ENCODE measurements around the gene FRMD1.

DNA sequence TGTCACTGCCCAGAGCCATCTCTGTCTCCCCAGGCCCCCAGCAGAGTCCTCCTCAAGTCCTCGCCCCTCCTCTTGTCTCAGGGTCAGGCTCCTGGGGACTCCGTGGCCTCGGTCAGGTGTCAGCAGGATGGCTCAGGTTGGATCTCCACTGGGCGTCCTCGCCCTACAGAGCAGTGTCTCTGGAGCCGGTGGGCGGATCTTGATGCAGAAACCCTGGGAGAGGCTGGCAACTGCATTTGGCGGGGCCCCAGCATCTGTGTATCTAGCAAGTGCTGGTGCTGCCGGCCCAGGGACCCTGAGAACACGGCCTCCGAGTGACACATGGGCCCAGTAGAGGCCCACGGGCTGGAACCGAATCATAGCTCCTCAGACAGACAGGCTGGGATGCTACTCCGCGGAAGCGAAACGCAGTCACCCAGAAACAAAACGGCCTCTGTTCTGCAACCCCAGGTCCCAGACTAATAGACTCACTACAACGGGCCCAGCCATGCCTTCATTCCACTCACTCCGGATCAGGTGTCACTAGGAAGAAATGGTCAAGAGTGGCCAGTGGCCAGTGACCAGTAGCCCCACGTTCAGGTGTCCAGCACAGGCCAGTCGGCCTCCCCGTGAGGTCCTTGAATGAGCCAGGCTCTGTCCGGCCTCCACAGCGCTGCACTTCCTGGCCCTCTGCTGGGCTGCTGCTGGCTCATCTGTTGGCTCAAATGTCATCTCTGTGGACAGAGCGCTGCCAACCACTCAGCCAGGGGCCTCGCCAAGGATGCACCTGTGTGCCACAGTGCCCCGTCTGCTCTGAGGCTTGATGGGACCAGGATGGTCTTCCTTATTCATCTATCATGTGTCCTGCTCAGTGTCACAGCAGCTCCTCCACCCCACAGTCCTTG lies 12.6 kb upstream of the FRMD1 start:
- TF ChIP-seq JUN (IDR thresholded peaks at IDR 0.05; ENCODE audit: borderline replicate concordance, insufficient read depth, insufficient read length, low read depth) (no peak), POLR2A (IDR thresholded peaks at IDR 0.05; ENCODE audit: low read depth, low read length) (no peak), EZH2 (IDR thresholded peaks at IDR 0.05; ENCODE audit: borderline replicate concordance, low read depth, low read length, severe bottlenecking) (no peak), POLR2AphosphoS5 (IDR thresholded peaks at IDR 0.05; ENCODE audit: insufficient read depth, low read depth, low read length) (no peak)
- TF ChIP-seq, protein P1, sequence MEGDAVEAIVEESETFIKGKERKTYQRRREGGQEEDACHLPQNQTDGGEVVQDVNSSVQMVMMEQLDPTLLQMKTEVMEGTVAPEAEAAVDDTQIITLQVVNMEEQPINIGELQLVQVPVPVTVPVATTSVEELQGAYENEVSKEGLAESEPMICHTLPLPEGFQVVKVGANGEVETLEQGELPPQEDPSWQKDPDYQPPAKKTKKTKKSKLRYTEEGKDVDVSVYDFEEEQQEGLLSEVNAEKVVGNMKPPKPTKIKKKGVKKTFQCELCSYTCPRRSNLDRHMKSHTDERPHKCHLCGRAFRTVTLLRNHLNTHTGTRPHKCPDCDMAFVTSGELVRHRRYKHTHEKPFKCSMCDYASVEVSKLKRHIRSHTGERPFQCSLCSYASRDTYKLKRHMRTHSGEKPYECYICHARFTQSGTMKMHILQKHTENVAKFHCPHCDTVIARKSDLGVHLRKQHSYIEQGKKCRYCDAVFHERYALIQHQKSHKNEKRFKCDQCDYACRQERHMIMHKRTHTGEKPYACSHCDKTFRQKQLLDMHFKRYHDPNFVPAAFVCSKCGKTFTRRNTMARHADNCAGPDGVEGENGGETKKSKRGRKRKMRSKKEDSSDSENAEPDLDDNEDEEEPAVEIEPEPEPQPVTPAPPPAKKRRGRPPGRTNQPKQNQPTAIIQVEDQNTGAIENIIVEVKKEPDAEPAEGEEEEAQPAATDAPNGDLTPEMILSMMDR (IDR thresholded peaks at IDR 0.05; ENCODE audit: extremely low read depth in 1 of 2, insufficient read depth in 1 of 2, low read depth in 1 of 2, low read length in 2 of 2) = no peak
